ENCODE measurements around the gene YLPM1.
A peak's percentile ranks its signal among the peaks of the same experiment; 100 is the strongest.

The YLPM1 gene

DNA sequence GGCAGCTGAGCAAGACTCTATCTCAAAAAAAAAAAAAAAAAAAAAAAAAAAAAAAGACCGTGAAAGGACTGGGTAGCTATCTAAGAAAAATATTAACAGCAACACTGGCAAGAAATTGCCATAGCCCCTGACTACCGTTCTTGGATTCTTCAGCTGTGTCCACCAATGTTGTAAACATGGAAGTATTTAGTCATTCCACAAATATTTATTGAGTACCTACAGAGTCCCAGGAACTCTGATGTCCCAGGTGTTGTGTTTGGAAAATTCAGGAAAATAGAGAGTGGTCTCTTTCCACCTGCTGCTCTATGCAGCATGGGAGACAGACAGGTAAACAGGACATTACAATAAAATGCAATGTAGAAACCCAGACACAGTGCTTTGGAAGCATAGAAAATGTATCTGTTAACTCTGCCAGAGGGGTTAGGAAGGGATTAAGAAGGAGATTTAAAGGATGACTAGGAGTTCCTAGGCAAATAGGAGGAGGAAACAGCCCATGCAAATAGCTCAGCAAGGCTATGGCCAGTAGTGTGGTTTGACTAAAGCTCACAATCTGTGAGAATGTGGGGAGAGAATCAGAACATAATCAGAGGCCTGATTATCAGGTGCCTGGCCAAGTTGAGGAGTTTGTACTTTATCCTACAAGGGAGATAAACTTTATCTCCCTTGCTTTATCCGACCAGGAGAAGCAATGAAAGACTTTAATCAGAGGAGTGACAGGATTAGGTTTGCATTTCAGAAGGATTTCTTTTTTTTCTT, 116.5 kb downstream of the YLPM1 start:
- DNase-seq = no peak

GRCh38 chr14:74881431-74882102, 118.5 kb downstream of the YLPM1 start, which contains the start of gene DLST:
DLST (plus strand) TSS chr14:74881916; CDS start chr14:74881954, 38 bp downstream.
- DNase-seq = peak; percentile 67 to 84 (median 78)

GRCh38 chr14:74882103-74882920, 119.2 kb downstream of the YLPM1 start:
- peak; percentile 42 to 86 (median 66) for DNase-seq

All from stimulated activated naive CD4-positive, alpha-beta T cell (primary cell).